Measurements from ENCODE around the gene PPARGC1A. TPM values are rescaled to one million over a fixed set of nuclear protein-coding genes. Genes with fewer than 3 reads are reported as not detected.

PPARGC1A gene
- total and polyA plus RNA-seq, 2 donors (not counting 3 experiments of a cell fraction or from before 2014, with no cell fraction given): not detected

DNA sequence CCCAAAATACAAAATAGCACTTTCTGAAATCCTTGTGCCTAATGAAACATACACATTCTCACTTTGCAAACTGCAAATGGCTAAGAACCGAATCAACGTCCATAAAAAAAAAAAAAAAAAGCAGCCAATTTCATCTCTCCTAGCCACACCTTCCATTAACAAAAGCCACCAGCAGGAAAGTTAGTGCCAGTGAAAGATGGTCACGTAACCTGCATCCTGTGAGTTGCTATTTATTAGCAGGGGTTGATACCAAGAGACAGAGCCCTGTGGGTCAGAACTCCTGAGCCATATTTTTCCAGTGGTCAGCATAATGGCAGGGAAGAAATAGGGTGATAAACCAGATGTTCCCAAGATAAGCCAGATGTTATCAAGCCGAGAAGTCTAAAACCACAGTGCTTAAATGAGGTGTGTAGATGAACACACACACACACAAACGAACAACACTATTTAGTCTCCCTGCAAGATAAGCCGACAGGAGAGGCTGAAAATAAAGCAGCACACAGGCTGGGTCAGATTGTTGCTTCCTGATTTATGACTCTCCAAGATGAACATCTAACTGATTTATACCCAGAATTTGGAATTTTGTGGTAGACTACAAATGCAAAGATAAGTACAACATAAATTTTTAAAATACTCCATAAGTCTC is 11.5 kb downstream of the PPARGC1A start:
- Histone ChIP-seq H3K27ac (ENCODE audit: insufficient read depth, low read depth, low read length) (no peak overlapping the region), H3K36me3 (ENCODE audit: control insufficient read depth in 2 of 2, extremely low read depth in 1 of 2, insufficient read depth in 2 of 2, low read length in 2 of 2) (no peaks in the 10 kb centered on the region), H3K79me2 (ENCODE audit: control insufficient read depth, insufficient read depth, low read length) (no peaks in the 10 kb centered on the region), H3K27me3 (ENCODE audit: control insufficient read depth in 2 of 2, insufficient read depth in 2 of 2, low read length in 2 of 2) (no peaks in the 10 kb centered on the region), H3K4me3 (replicated peaks in 1 of 3; ENCODE audit: insufficient read depth in 1 of 3, low read depth in 1 of 3, low read length in 3 of 3) (no peak overlapping the region), H4K20me1 (replicated peaks; ENCODE audit: control insufficient read depth, extremely low read depth, insufficient read depth, low read length) (no peaks in the 10 kb centered on the region), H3K9me1 (replicated peaks; ENCODE audit: control insufficient read depth, extremely low read depth, insufficient read depth, low read length) (no peaks in the 10 kb centered on the region), H3K4me2 (ENCODE audit: insufficient read depth, low read length) (no peak overlapping the region), H2AFZ (ENCODE audit: low read depth, low read length) (no peak overlapping the region), H3K9me3 (replicated peaks; ENCODE audit: control insufficient read depth, insufficient read depth, low read length) (no peaks in the 10 kb centered on the region), H3K4me1 (ENCODE audit: control insufficient read depth, extremely low read depth, insufficient read depth, low read length) (no peaks in the 10 kb centered on the region), H3K9ac (replicated peaks; ENCODE audit: extremely low read depth, insufficient read depth, low read length) (no peak overlapping the region)
- no peak for DNase-seq (ENCODE audit: low read depth, low spot score)
- FAIRE-seq: no peak
- ChIA-PET CTCF (no interaction called here), POLR2A (no interaction called here)
- TF ChIP-seq POLR2A (IDR thresholded peaks at IDR 0.05; ENCODE audit: low read depth, low read length): no peak
- TF ChIP-seq, protein P1, sequence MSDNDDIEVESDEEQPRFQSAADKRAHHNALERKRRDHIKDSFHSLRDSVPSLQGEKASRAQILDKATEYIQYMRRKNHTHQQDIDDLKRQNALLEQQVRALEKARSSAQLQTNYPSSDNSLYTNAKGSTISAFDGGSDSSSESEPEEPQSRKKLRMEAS (IDR thresholded peaks at IDR 0.05; ENCODE audit: insufficient read depth, insufficient read length): no peak
- no peak for TF ChIP-seq MYC (IDR thresholded peaks at IDR 0.05; ENCODE audit: low read depth, low read length)
- TF ChIP-seq, protein P2, sequence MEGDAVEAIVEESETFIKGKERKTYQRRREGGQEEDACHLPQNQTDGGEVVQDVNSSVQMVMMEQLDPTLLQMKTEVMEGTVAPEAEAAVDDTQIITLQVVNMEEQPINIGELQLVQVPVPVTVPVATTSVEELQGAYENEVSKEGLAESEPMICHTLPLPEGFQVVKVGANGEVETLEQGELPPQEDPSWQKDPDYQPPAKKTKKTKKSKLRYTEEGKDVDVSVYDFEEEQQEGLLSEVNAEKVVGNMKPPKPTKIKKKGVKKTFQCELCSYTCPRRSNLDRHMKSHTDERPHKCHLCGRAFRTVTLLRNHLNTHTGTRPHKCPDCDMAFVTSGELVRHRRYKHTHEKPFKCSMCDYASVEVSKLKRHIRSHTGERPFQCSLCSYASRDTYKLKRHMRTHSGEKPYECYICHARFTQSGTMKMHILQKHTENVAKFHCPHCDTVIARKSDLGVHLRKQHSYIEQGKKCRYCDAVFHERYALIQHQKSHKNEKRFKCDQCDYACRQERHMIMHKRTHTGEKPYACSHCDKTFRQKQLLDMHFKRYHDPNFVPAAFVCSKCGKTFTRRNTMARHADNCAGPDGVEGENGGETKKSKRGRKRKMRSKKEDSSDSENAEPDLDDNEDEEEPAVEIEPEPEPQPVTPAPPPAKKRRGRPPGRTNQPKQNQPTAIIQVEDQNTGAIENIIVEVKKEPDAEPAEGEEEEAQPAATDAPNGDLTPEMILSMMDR (IDR thresholded peaks at IDR 0.05; ENCODE audit: extremely low read depth in 1 of 2, insufficient read depth in 1 of 2, low read depth in 1 of 2, low read length in 2 of 2): no peak
- TF ChIP-seq FOS (IDR thresholded peaks at IDR 0.05; ENCODE audit: borderline replicate concordance, insufficient read depth, low read length): no peak
- TF ChIP-seq JUN (IDR thresholded peaks at IDR 0.05; ENCODE audit: borderline replicate concordance, insufficient read depth, insufficient read length, low read depth): no peak
- no peak for TF ChIP-seq EZH2 (IDR thresholded peaks at IDR 0.05; ENCODE audit: borderline replicate concordance, low read depth, low read length, severe bottlenecking)
- no peak for TF ChIP-seq GATA2 (IDR thresholded peaks at IDR 0.05; ENCODE audit: insufficient read depth, insufficient read length, low read depth, low read length)
- TF ChIP-seq POLR2AphosphoS5 (IDR thresholded peaks at IDR 0.05; ENCODE audit: insufficient read depth, low read depth, low read length): no peak
- intact Hi-C loops (cut with micrococcal nuclease) (no loop called here), dilution Hi-C loops (cut with MboI; ENCODE audit: extremely low pct_ligation_motif_present, low sequenced_read_pairs) (no loop called here)
- no TSS peak for BruUV-seq (replicated peaks)
